Mesenchymal stem cell (in vitro differentiated cells and primary cell): ENCODE results near the gene C19orf25.

Experiments used
- DNase-seq: peaks from one replicate; pipeline ENCODE4 v3.0.0-alpha.2; 2013
- H2AFZ ChIP-seq: one replicate; pipeline ENCODE4 v1.6.1; 2013; ENCODE audit warnings: low read depth, mild to moderate bottlenecking, control low read depth, inconsistent platforms, low read length, moderate library complexity
- H2AK5ac ChIP-seq: 2 replicates; pipeline ENCODE4 v1.6.1; 2013; ENCODE audit warnings: low read length, moderate library complexity, mild to moderate bottlenecking, inconsistent platforms; ENCODE audit not compliant: severe bottlenecking
- H2BK120ac ChIP-seq: one replicate; pipeline ENCODE4 v1.6.1; 2013; ENCODE audit warnings: low read depth, mild to moderate bottlenecking, inconsistent platforms, low read length, moderate library complexity
- H2BK12ac ChIP-seq, 2 experiments: one replicate each; pipeline ENCODE4 v1.6.1; 2013; ENCODE audit warnings: inconsistent platforms in 2 of 2, low read length in 2 of 2, mild to moderate bottlenecking in 2 of 2, moderate library complexity in 2 of 2, control low read depth in 1 of 2
- H2BK15ac ChIP-seq: one replicate; pipeline ENCODE4 v1.6.1; 2013; ENCODE audit warnings: mild to moderate bottlenecking, low read depth, inconsistent platforms; ENCODE audit not compliant: poor library complexity, severe bottlenecking
- H2BK5ac ChIP-seq: 2 replicates; pipeline ENCODE4 v1.6.1; 2013; ENCODE audit warnings: low read depth, mild to moderate bottlenecking, low read length, control low read depth, inconsistent platforms; ENCODE audit not compliant: poor library complexity, severe bottlenecking
- H3K14ac ChIP-seq, 2 experiments: one replicate each; pipeline ENCODE4 v1.6.1; 2013; ENCODE audit warnings: inconsistent platforms in 2 of 2, low read length in 2 of 2, control low read depth in 1 of 2, mild to moderate bottlenecking in 1 of 2, moderate library complexity in 1 of 2
- H3K18ac ChIP-seq, 2 experiments: one replicate each; pipeline ENCODE4 v1.6.1; 2013; ENCODE audit warnings: inconsistent platforms in 2 of 2, low read length in 2 of 2, control low read depth in 1 of 2, low read depth in 1 of 2, mild to moderate bottlenecking in 1 of 2
- H3K23ac ChIP-seq, 2 experiments: one replicate each; pipeline ENCODE4 v1.6.1; 2013; ENCODE audit warnings: inconsistent platforms in 2 of 2, low read length in 2 of 2, mild to moderate bottlenecking in 2 of 2, moderate library complexity in 2 of 2, control low read depth in 1 of 2
- H3K27ac ChIP-seq: 2 replicates; pipeline ENCODE4 v1.5.1; 2013; ENCODE audit warnings: mild to moderate bottlenecking, moderate library complexity, low read length, control low read depth, inconsistent platforms; ENCODE audit not compliant: poor library complexity, severe bottlenecking
- H3K27me3 ChIP-seq, 2 experiments: 2 replicates each; pipeline versions ENCODE4 v1.6.1 to v1.7.0; 2013; ENCODE audit warnings: low read length in 2 of 2, mild to moderate bottlenecking in 2 of 2, moderate library complexity in 2 of 2, control low read depth in 1 of 2, inconsistent platforms in 1 of 2; ENCODE audit not compliant: control insufficient read depth in 1 of 2, insufficient read depth in 1 of 2
- H3K36me3 ChIP-seq, 2 experiments: 2 replicates each; pipeline versions ENCODE4 v1.6.1 to v1.7.0; 2013; ENCODE audit warnings: low read length in 2 of 2, control low read depth in 1 of 2, inconsistent platforms in 1 of 2, low read depth in 1 of 2, mild to moderate bottlenecking in 1 of 2; ENCODE audit not compliant: insufficient read depth in 2 of 2, control insufficient read depth in 1 of 2
- H3K4ac ChIP-seq, 2 experiments: one replicate each; pipeline ENCODE4 v1.6.1; 2013; ENCODE audit warnings: inconsistent platforms in 2 of 2, low read length in 2 of 2, mild to moderate bottlenecking in 2 of 2, moderate library complexity in 2 of 2, control low read depth in 1 of 2, low read depth in 1 of 2
- H3K4me1 ChIP-seq: 2 replicates; pipeline ENCODE4 v1.6.1; 2013; ENCODE audit warnings: low read depth, low read length, control low read depth; ENCODE audit not compliant: control insufficient read depth, insufficient read depth
- H3K4me2 ChIP-seq: 2 replicates; pipeline ENCODE4 v1.6.1; 2013; ENCODE audit warnings: low read length, mild to moderate bottlenecking, inconsistent platforms; ENCODE audit not compliant: poor library complexity, severe bottlenecking
- H3K4me3 ChIP-seq, 2 experiments: 2 replicates each; pipeline versions ENCODE4 v1.5.1 to v1.7.0; 2013; ENCODE audit warnings: low read length in 2 of 2, mild to moderate bottlenecking in 2 of 2, control low read depth in 1 of 2, low read depth in 1 of 2; ENCODE audit not compliant: insufficient read depth in 1 of 2
- H3K79me1 ChIP-seq: replicated peaks from 2 replicates; pipeline ENCODE4 v1.6.1; 2013; ENCODE audit warnings: mild to moderate bottlenecking, control low read depth, low read length, inconsistent platforms; ENCODE audit not compliant: poor library complexity, severe bottlenecking
- H3K9ac ChIP-seq: 2 replicates; pipeline ENCODE4 v1.7.0; 2013; ENCODE audit warnings: mild to moderate bottlenecking, low read length, moderate library complexity
- H3K9me3 ChIP-seq: 2 replicates; pipeline ENCODE4 v1.7.0; 2013; ENCODE audit warnings: mild to moderate bottlenecking, low read length; ENCODE audit not compliant: control insufficient read depth
- H4K8ac ChIP-seq: one replicate; pipeline ENCODE4 v1.6.1; 2013; ENCODE audit warnings: inconsistent platforms, mild to moderate bottlenecking, low read length, moderate library complexity
- H4K91ac ChIP-seq: one replicate; pipeline ENCODE4 v1.6.1; 2013; ENCODE audit warnings: mild to moderate bottlenecking, low read length, inconsistent platforms
- WGBS: methylation state at CpG from one replicate; pipeline ENCODE4 v1.1.7; 2013; ENCODE audit warnings: mixed read lengths; 5-methylcytosine and 5-hydroxymethylcytosine counted together

The C19orf25 gene

DNA sequence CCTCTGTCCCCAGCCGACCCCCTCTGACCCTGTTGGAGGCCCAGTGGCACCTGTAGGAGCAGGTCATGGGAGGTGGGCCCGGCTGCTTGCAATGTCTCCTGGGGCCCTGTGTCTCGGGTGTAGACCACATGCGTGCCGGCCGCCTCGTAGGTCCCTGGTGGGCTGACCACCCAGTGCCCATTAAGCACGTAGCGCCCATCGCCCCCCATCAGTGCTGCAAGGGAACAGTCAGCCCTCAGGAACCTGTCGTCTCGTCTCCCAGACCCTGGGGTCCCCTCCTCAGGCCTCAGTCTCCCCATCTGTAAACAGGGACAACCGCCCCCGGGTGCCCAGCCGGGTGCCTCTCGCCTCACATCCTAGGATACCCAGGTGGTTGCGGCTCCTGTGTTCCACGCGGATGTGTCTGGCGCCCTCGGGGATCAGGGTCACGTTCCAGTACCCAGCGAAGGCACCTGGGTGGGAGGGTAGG is 28.2 kb upstream of the C19orf25 start:
- H3K79me1 ChIP-seq = peaks cover 4% of the 10 kb centered on the region
- WGBS = 90% methylated on average over 23 of the region's 23 CpGs

DNA sequence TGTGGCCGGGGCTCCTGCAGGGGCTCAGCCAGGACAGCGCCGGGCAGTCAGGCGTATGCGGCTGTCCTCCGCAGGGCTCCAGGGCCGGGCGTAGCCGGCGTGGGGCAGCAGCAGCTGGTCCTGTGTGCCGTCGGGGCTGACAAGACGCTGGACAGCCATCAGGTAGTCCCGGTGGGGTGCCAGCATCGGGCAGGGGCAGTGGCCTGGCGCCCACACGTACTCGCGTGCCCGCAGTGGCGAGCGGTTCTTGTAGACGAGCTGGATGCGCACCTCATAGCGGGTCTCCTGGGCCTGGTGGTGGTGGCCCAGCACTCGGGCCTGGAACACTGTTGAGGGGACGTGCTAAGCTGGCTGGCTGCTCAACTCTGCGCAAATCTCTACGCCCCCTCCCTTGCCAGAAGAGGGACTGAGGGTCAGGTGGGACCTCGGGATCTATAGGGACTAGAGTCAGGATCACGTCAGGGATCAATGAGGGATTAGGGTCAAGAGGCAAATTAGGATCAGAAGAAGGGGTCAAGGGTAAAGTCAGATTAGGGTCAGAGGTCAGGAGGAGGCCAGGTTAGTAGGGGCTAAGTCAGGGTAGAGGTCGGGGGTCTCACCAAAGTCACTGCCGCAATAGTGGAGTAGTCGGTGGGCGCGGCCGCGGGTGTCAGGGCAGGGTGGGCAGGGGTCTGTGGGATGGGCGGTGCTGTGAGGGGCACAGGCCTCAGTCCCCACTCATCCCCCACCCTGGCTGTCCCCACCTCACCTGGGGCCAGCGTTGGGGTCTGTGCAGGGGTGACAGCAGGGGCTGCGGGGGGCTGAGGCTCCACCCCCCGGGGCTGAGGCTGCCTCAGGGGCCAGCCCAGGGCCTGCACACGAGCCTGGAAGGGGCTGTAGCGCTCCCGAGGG is 27.2 kb upstream of the C19orf25 start:
- Histone ChIP-seq H2BK12ac (no peak overlapping the region), H2AK5ac (no peak overlapping the region), H2BK5ac (no peak overlapping the region), H3K4me2 (no peak overlapping the region), H4K91ac (peak overlapping the region; percentile 53), H3K36me3 (peaks cover 0 to 15% of the 10 kb centered on the region in 2 experiments), H2BK15ac (no peak overlapping the region), H3K18ac (no peak overlapping the region), H3K4me1 (peaks cover 22% of the 10 kb centered on the region), H3K23ac (no peak overlapping the region), H3K9me3 (no peaks in the 10 kb centered on the region), H2BK120ac (no peak overlapping the region), H3K79me1 (no peaks in the 10 kb centered on the region), H4K8ac (no peak overlapping the region), H2AFZ (no peak overlapping the region), H3K27ac (no peak overlapping the region), H3K4me3 (no peak overlapping the region), H3K4ac (no peak overlapping the region), H3K27me3 (peaks cover 16 to 45% of the 10 kb centered on the region in 2 experiments), H3K9ac (no peak overlapping the region), H3K14ac (no peak overlapping the region)
- WGBS = 95% methylated on average over 45 of the region's 45 CpGs
- no peak for DNase-seq

More for the DNA sequence above, 28.2 kb upstream of the C19orf25 start:
- Histone ChIP-seq H3K4me1 (peaks cover 26% of the 10 kb centered on the region), H2BK15ac (no peak overlapping the region), H3K27ac (no peak overlapping the region), H3K4ac (peak overlapping the region; percentile 30 to 71), H3K4me3 (peak overlapping the region; percentile 20 to 72), H3K23ac (no peak overlapping the region), H2BK12ac (peak overlapping the region; percentile 38 to 79), H3K36me3 (peaks cover 0 to 15% of the 10 kb centered on the region in 2 experiments), H3K14ac (no peak overlapping the region), H2BK120ac (peak overlapping the region; percentile 45), H2BK5ac (no peak overlapping the region), H3K9me3 (no peaks in the 10 kb centered on the region), H4K91ac (peak overlapping the region; percentile 77), H3K9ac (peak overlapping the region; percentile 78), H4K8ac (peak overlapping the region; percentile 72), H3K27me3 (peaks cover 16 to 51% of the 10 kb centered on the region in 2 experiments), H2AFZ (peak overlapping the region; percentile 14), H2AK5ac (peak overlapping the region; percentile 42), H3K4me2 (peak overlapping the region; percentile 37), H3K18ac (no peak overlapping the region)
- DNase-seq = no peak

DNA sequence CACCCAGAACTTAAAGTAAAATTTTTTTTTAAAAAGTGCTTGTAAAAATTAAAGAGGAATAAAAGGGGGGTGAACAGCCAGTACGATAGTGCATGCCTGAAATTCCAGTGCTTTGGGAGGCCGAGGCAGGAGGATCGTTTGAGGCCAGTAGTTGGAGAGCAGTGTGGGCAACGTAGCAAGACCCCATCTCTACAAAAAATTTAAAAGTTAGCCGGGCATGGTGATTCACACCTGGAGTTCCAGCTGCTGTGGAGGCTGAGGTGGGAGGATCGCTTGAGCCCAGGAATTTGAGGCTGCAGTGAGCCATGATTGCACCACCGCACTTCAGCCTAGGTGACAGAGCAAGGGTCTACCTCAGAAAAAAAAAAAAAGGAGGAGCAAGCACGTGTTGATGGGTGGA is 26.0 kb upstream of the C19orf25 start:
- H3K18ac ChIP-seq = no peak overlapping the region
- no peak for DNase-seq
- H3K4me2 ChIP-seq = no peak overlapping the region
- H3K4me3 ChIP-seq = no peak overlapping the region
- H3K36me3 ChIP-seq = peaks cover 0 to 8% of the 10 kb centered on the region in 2 experiments
- no peak overlapping the region for H2BK15ac ChIP-seq
- H2BK5ac ChIP-seq = no peak overlapping the region
- no peak overlapping the region for H4K91ac ChIP-seq
- no peak overlapping the region for H4K8ac ChIP-seq
- H3K27ac ChIP-seq = no peak overlapping the region
- no peak overlapping the region for H2BK12ac ChIP-seq
- H2BK120ac ChIP-seq = no peak overlapping the region
- H3K4ac ChIP-seq = no peak overlapping the region
- no peak overlapping the region for H3K14ac ChIP-seq
- no peaks in the 10 kb centered on the region for H3K79me1 ChIP-seq
- no peak overlapping the region for H3K9ac ChIP-seq
- H2AK5ac ChIP-seq = no peak overlapping the region
- H3K23ac ChIP-seq = no peak overlapping the region
- 80% methylated on average over 8 of the region's 8 CpGs for WGBS
- H3K9me3 ChIP-seq = no peaks in the 10 kb centered on the region
- H3K27me3 ChIP-seq = peaks cover 16 to 48% of the 10 kb centered on the region in 2 experiments
- no peak overlapping the region for H2AFZ ChIP-seq
- H3K4me1 ChIP-seq = peaks cover 25% of the 10 kb centered on the region
